GM18870 (cell line): ENCODE results near the gene MAP3K12.
"Not testable (repeated sequence)": the region's sequence is repeated elsewhere in the genome, so short reads cannot be mapped to it uniquely, and the experiment has no call there.

Experiments used
- ATAC-seq: cut with Tn5 transposase; IDR thresholded peaks from one replicate; pipeline ENCODE4 v1.9.1; 2021; ENCODE audit warnings: moderate library complexity; ENCODE audit not compliant: unreplicated experiment

MAP3K12 gene

GRCh38 chr12:53472056-53472582, 27.1 kb downstream of the MAP3K12 start:
- ATAC-seq = no peak

- no peak for ATAC-seq
Observed at GRCh38 chr12:53468282-53468681, 31.0 kb downstream of the MAP3K12 start.

GRCh38 chr12:53467880-53468279, 31.4 kb downstream of the MAP3K12 start:
- no peak for ATAC-seq

- no peak for ATAC-seq
Observed at GRCh38 chr12:53467082-53467481, 32.2 kb downstream of the MAP3K12 start.

GRCh38 chr12:53466640-53467039, 32.6 kb downstream of the MAP3K12 start:
- no peak for ATAC-seq

- no peak for ATAC-seq
Observed at GRCh38 chr12:53465679-53466078, 33.6 kb downstream of the MAP3K12 start.

GRCh38 chr12:53464685-53465418, 34.4 kb downstream of the MAP3K12 start:
- ATAC-seq = no peak

GRCh38 chr12:53463802-53464560, 35.3 kb downstream of the MAP3K12 start:
- ATAC-seq = no peak

GRCh38 chr12:53462935-53463334, 36.3 kb downstream of the MAP3K12 start:
- ATAC-seq = no peak

- no peak for ATAC-seq
Observed at GRCh38 chr12:53461591-53461990, 37.7 kb downstream of the MAP3K12 start.

- no peak for ATAC-seq
Observed at GRCh38 chr12:53461059-53461458, 38.2 kb downstream of the MAP3K12 start.

GRCh38 chr12:53459097-53459496, 40.2 kb downstream of the MAP3K12 start:
- no peak for ATAC-seq

- no peak for ATAC-seq
Observed at GRCh38 chr12:53456654-53457366, 42.4 kb downstream of the MAP3K12 start.

GRCh38 chr12:53454707-53455106, 44.6 kb downstream of the MAP3K12 start:
- no peak for ATAC-seq

GRCh38 chr12:53453953-53454640, 45.2 kb downstream of the MAP3K12 start:
- ATAC-seq = no peak

GRCh38 chr12:53452159-53453077, 46.8 kb downstream of the MAP3K12 start:
- ATAC-seq = no peak

GRCh38 chr12:53451661-53452158, 47.5 kb downstream of the MAP3K12 start, which contains the start of gene PCBP2:
PCBP2 (plus strand) TSS chr12:53452102; CDS start chr12:53454801, 2,699 bp downstream.
- ATAC-seq = peak; percentile 91

- ATAC-seq = no peak
Observed at GRCh38 chr12:53450936-53451335, 48.3 kb downstream of the MAP3K12 start.

GRCh38 chr12:53444593-53445325, 54.5 kb downstream of the MAP3K12 start:
- ATAC-seq = not testable (repeated sequence)
